Stimulated activated CD4-positive, alpha-beta T cell treated with anti-CD3 and anti-CD28 coated beads, Interleukin-1b, Interleukin-23, amount 100 ng/mL, for 24 hours (primary cell): ENCODE data around the gene EBF3.

Source experiments
- DNase-seq, 4 experiments: peaks; one replicate each; pipeline ENCODE4 v3.0.0-alpha.2; 2020; ENCODE audit warnings: low read depth in 4 of 4, low spot score in 1 of 4

The EBF3 gene

GRCh38 chr10:129959544-129960480, 4.3 kb downstream of the EBF3 start:
- no peak for DNase-seq

GRCh38 chr10:129958629-129959543, 5.2 kb downstream of the EBF3 start:
- DNase-seq, result no peak

- DNase-seq, result no peak
Observed at GRCh38 chr10:129958148-129958628, 5.9 kb downstream of the EBF3 start.

GRCh38 chr10:129956876-129957673, 7.0 kb downstream of the EBF3 start:
- DNase-seq, result no peak

GRCh38 chr10:129956286-129956670, 7.8 kb downstream of the EBF3 start:
- no peak for DNase-seq

GRCh38 chr10:129955601-129956285, 8.3 kb downstream of the EBF3 start:
- DNase-seq, result no peak

- DNase-seq, result no peak
Observed at GRCh38 chr10:129954492-129955315, 9.4 kb downstream of the EBF3 start.

- no peak for DNase-seq
Observed at GRCh38 chr10:129953119-129954051, 10.7 kb downstream of the EBF3 start.

GRCh38 chr10:129952378-129953118, 11.5 kb downstream of the EBF3 start:
- no peak for DNase-seq

GRCh38 chr10:129951970-129952265, 12.2 kb downstream of the EBF3 start:
- DNase-seq, result no peak

GRCh38 chr10:129951101-129951969, 12.7 kb downstream of the EBF3 start:
- no peak for DNase-seq

- DNase-seq, result no peak
Observed at GRCh38 chr10:129950676-129951075, 13.4 kb downstream of the EBF3 start.

GRCh38 chr10:129949891-129950291, 14.2 kb downstream of the EBF3 start:
- no peak for DNase-seq

- no peak for DNase-seq
Observed at GRCh38 chr10:129949411-129949810, 14.7 kb downstream of the EBF3 start.

GRCh38 chr10:129946859-129947258, 17.2 kb downstream of the EBF3 start:
- no peak for DNase-seq

GRCh38 chr10:129945941-129946760, 17.9 kb downstream of the EBF3 start:
- DNase-seq, result no peak
